Neural cell (in vitro differentiated cells): ENCODE results near the gene ANKS3. TPM values are rescaled to one million over a fixed set of nuclear protein-coding genes. Genes with fewer than 3 reads are reported as not detected.

Source experiments
- H2AFZ ChIP-seq: fragments of 200-600, 300-800 bp; sonication (generic), shearing (Covaris generic); 2 replicates; pipeline ENCODE4 v1.6.0; 2014; ENCODE audit warnings: low read depth, mild to moderate bottlenecking, antibody characterized with exemption, low read length, moderate library complexity
- H3F3A ChIP-seq: fragments of 200-600 bp; shearing (Covaris generic); 2 replicates; pipeline ENCODE4 v1.6.1; 2016; ENCODE audit warnings: mild to moderate bottlenecking, moderate library complexity, mixed read lengths, antibody characterized with exemption, low read length; ENCODE audit not compliant: insufficient read depth, poor library complexity, severe bottlenecking
- H3K27ac ChIP-seq: fragments of 200-600, 300-800 bp; sonication (generic), shearing (Covaris generic); 2 replicates; pipeline ENCODE4 v1.5.1; 2014; ENCODE audit warnings: mild to moderate bottlenecking, low read length, moderate library complexity
- H3K27me3 ChIP-seq: fragments of 300-800, 200-600 bp; sonication (generic), shearing (Covaris generic); 2 replicates; pipeline ENCODE4 v1.6.0; 2014; ENCODE audit warnings: mild to moderate bottlenecking, low read depth, low read length, moderate library complexity; ENCODE audit not compliant: insufficient read depth
- H3K36me3 ChIP-seq: fragments of 300-800, 200-600 bp; sonication (generic), shearing (Covaris generic); 2 replicates; pipeline ENCODE4 v1.5.1; 2014; ENCODE audit warnings: mild to moderate bottlenecking, antibody characterized with exemption, low read length, moderate library complexity; ENCODE audit not compliant: insufficient read depth
- H3K4me2 ChIP-seq: fragments of 300-800, 200-600 bp; sonication (generic), shearing (Covaris generic); 2 replicates; pipeline ENCODE4 v1.6.0; 2014; ENCODE audit warnings: mild to moderate bottlenecking, low read length
- H3K4me3 ChIP-seq: fragments of 300-800, 200-600 bp; sonication (generic), shearing (Covaris generic); 2 replicates; pipeline ENCODE4 v1.5.1; 2014; ENCODE audit warnings: mild to moderate bottlenecking, low read length, moderate library complexity
- H3K79me2 ChIP-seq: fragments of 200-600 bp; shearing (Covaris generic); replicated peaks from 2 replicates; pipeline ENCODE4 v1.6.0; 2014; ENCODE audit warnings: mild to moderate bottlenecking, low read length, moderate library complexity; ENCODE audit not compliant: insufficient read depth
- H3K9ac ChIP-seq: fragments of 300-800, 200-600 bp; sonication (generic), shearing (Covaris generic); 2 replicates; pipeline ENCODE4 v1.6.1; 2016; ENCODE audit warnings: mild to moderate bottlenecking, low read length, mixed read lengths
- H3K9me2 ChIP-seq: fragments of 200-600 bp; shearing (Covaris generic); 2 replicates; pipeline ENCODE4 v1.6.1; 2016; ENCODE audit warnings: mild to moderate bottlenecking, low read length, mixed read lengths; ENCODE audit not compliant: insufficient read depth
- H3K9me3 ChIP-seq: fragments of 200-600, 300-800 bp; sonication (generic), shearing (Covaris generic); 2 replicates; pipeline ENCODE4 v1.6.1; 2016; ENCODE audit warnings: mild to moderate bottlenecking, mixed run types, low read length, moderate library complexity, mixed read lengths
- H4K20me1 ChIP-seq: fragments of 200-600 bp; shearing (Covaris generic); 2 replicates; pipeline ENCODE4 v1.6.1; 2016; ENCODE audit warnings: mild to moderate bottlenecking, mixed run types; ENCODE audit not compliant: insufficient read depth
- CTCF ChIP-seq: fragments of 450-650 bp; IDR thresholded peaks from 2 replicates; pipeline ENCODE4 v1.5.1; 2014; ENCODE audit warnings: antibody characterized with exemption, mild to moderate bottlenecking, moderate library complexity; ENCODE audit not compliant: poor library complexity, severe bottlenecking
- EP300 ChIP-seq: fragments of 450-650 bp; conservative IDR thresholded peaks from 2 replicates; pipeline ENCODE4 v1.6.1; 2014; ENCODE audit warnings: antibody characterized with exemption, mild to moderate bottlenecking, moderate library complexity; ENCODE audit not compliant: poor library complexity, severe bottlenecking
- EZH2 ChIP-seq: fragments of 200-600, 300-800 bp; shearing (Covaris generic), sonication (generic); IDR thresholded peaks from 2 replicates; pipeline ENCODE4 v1.6.1; 2014; ENCODE audit warnings: antibody characterized with exemption, low read length, borderline replicate concordance, mild to moderate bottlenecking; ENCODE audit not compliant: insufficient read depth, poor library complexity, severe bottlenecking
- MXI1 ChIP-seq: fragments of 450-650 bp; conservative IDR thresholded peaks from 2 replicates; pipeline ENCODE4 v1.6.1; 2014; ENCODE audit warnings: antibody characterized with exemption, mild to moderate bottlenecking; ENCODE audit not compliant: poor library complexity, severe bottlenecking
- POLR2AphosphoS5 ChIP-seq: IDR thresholded peaks from 2 replicates; pipeline ENCODE4 v1.6.1; 2012
- RAD21 ChIP-seq: fragments of 450-650 bp; conservative IDR thresholded peaks from 2 replicates; pipeline ENCODE4 v1.6.1; 2014; ENCODE audit warnings: antibody characterized with exemption, mild to moderate bottlenecking, moderate library complexity
- REST ChIP-seq: IDR thresholded peaks from 2 replicates; pipeline ENCODE4 v1.6.1; 2012; ENCODE audit warnings: borderline replicate concordance
- SMC3 ChIP-seq: fragments of 450-650 bp; conservative IDR thresholded peaks from 2 replicates; pipeline ENCODE4 v1.6.1; 2014; ENCODE audit warnings: antibody characterized with exemption, mild to moderate bottlenecking, moderate library complexity; ENCODE audit not compliant: poor library complexity
- TAF1 ChIP-seq: IDR thresholded peaks from 2 replicates; pipeline ENCODE4 v1.6.1; 2012; ENCODE audit warnings: low read depth
- polyA plus RNA-seq: library from polyadenylated mRNA; depleted of rRNA; stranded (reverse); fragments of >200 nt; gene quantifications from 2 replicates; pipeline ENCODE4 v1.2.3, GENCODE V29; 2014

The ANKS3 gene
- polyA plus RNA-seq, 1 donor from 2014 or later, result 53.9 TPM

- Histone ChIP-seq H3K36me3 (no peaks in the 10 kb centered on the region), H3K9ac (no peak overlapping the region), H2AFZ (no peak overlapping the region), H3K4me3 (no peak overlapping the region), H4K20me1 (no peaks in the 10 kb centered on the region), H3K9me2 (no peaks in the 10 kb centered on the region), H3K27me3 (no peaks in the 10 kb centered on the region), H3K9me3 (no peaks in the 10 kb centered on the region), H3K79me2 (no peaks in the 10 kb centered on the region), H3F3A (no peaks in the 10 kb centered on the region), H3K4me2 (no peak overlapping the region), H3K27ac (no peak overlapping the region)
- TF ChIP-seq EP300 (no peak), CTCF (no peak)
These were observed 38.4 kb downstream of the ANKS3 start for GRCh38 chr16:4695473-4696171.

- Histone ChIP-seq H3K9me3 (no peaks in the 10 kb centered on the region), H3K4me2 (no peak overlapping the region), H3K27me3 (no peaks in the 10 kb centered on the region), H3F3A (no peaks in the 10 kb centered on the region), H3K4me3 (peak overlapping the region; percentile 91), H2AFZ (no peak overlapping the region), H3K27ac (no peak overlapping the region), H3K9me2 (no peaks in the 10 kb centered on the region), H4K20me1 (no peaks in the 10 kb centered on the region), H3K36me3 (no peaks in the 10 kb centered on the region), H3K9ac (peak overlapping the region; percentile 83), H3K79me2 (no peaks in the 10 kb centered on the region)
- TF ChIP-seq POLR2AphosphoS5 (no peak), CTCF (no peak), EP300 (no peak), RAD21 (no peak), REST (no peak), SMC3 (no peak), MXI1 (no peak), TAF1 (no peak), EZH2 (no peak)
These were observed 39.2 kb downstream of the ANKS3 start for GRCh38 chr16:4694642-4695451.
